ENCODE data around the gene DNAJB2.

Gene DNAJB2

GRCh38 chr2:219266232-219266631 is 12.9 kb upstream of the DNAJB2 start:
- Histone ChIP-seq H4K12ac (ENCODE audit: low read depth, low read length) (no peak overlapping the region), H2BK12ac (ENCODE audit: low read length) (no peak overlapping the region), H3K4ac (ENCODE audit: low read depth, low read length) (no peak overlapping the region), H3K27ac (ENCODE audit: low read depth, low read length) (no peak overlapping the region), H2AK5ac (ENCODE audit: low read length) (no peak overlapping the region), H3K18ac (ENCODE audit: low read length) (no peak overlapping the region), H2BK120ac (ENCODE audit: insufficient read depth, low read length, poor library complexity) (no peak overlapping the region), H3K79me2 (ENCODE audit: control insufficient read depth, insufficient read depth, low read length, poor library complexity) (no peaks in the 10 kb centered on the region), H3K79me1 (ENCODE audit: low read length) (no peaks in the 10 kb centered on the region), H3K4me3 (ENCODE audit: low read depth, low read length) (no peak overlapping the region), H3K36me3 (ENCODE audit: control insufficient read depth in 1 of 2, insufficient read depth in 2 of 2, low read length in 2 of 2) (no peaks in the 10 kb centered on the region), H2AFZ (ENCODE audit: insufficient read depth, low read length, poor library complexity) (no peak overlapping the region), H4K91ac (ENCODE audit: low read depth, low read length) (no peak overlapping the region), H3K23ac (ENCODE audit: low read length) (no peak overlapping the region), H3K9ac (ENCODE audit: low read length) (no peak overlapping the region), H3K14ac (ENCODE audit: low read length) (no peak overlapping the region), H3K4me2 (ENCODE audit: low read length) (no peak overlapping the region), H2BK5ac (ENCODE audit: low read depth, low read length, poor library complexity) (no peak overlapping the region), H4K8ac (ENCODE audit: low read depth, low read length) (no peak overlapping the region), H3K4me1 (ENCODE audit: control insufficient read depth in 1 of 2, insufficient read depth in 2 of 2, low read length in 2 of 2) (no peaks in the 10 kb centered on the region), H3K9me3 (ENCODE audit: insufficient read depth, low read depth, low read length) (peaks cover 1% of the 10 kb centered on the region), H3K27me3 (ENCODE audit: insufficient read depth, low read length) (no peaks in the 10 kb centered on the region)
- no CpG with 5 or more reads among the region's 5 CpGs for WGBS (ENCODE audit: extremely low coverage, insufficient coverage, insufficient read length)
- no peak for DNase-seq

- Histone ChIP-seq H3K4me3 (ENCODE audit: low read depth, low read length) (no peak overlapping the region), H2BK120ac (ENCODE audit: insufficient read depth, low read length, poor library complexity) (no peak overlapping the region), H2AFZ (ENCODE audit: insufficient read depth, low read length, poor library complexity) (no peak overlapping the region), H4K91ac (ENCODE audit: low read depth, low read length) (no peak overlapping the region), H2BK12ac (ENCODE audit: low read length) (no peak overlapping the region), H3K23ac (ENCODE audit: low read length) (no peak overlapping the region), H3K9ac (ENCODE audit: low read length) (no peak overlapping the region), H3K14ac (ENCODE audit: low read length) (no peak overlapping the region), H3K4me2 (ENCODE audit: low read length) (no peak overlapping the region), H4K12ac (ENCODE audit: low read depth, low read length) (no peak overlapping the region), H4K8ac (ENCODE audit: low read depth, low read length) (no peak overlapping the region), H3K79me1 (ENCODE audit: low read length) (no peaks in the 10 kb centered on the region), H3K9me3 (ENCODE audit: insufficient read depth, low read depth, low read length) (peaks cover 1% of the 10 kb centered on the region), H2BK5ac (ENCODE audit: low read depth, low read length, poor library complexity) (no peak overlapping the region), H3K4me1 (ENCODE audit: control insufficient read depth in 1 of 2, insufficient read depth in 2 of 2, low read length in 2 of 2) (no peaks in the 10 kb centered on the region), H3K27me3 (ENCODE audit: insufficient read depth, low read length) (no peaks in the 10 kb centered on the region), H3K79me2 (ENCODE audit: control insufficient read depth, insufficient read depth, low read length, poor library complexity) (no peaks in the 10 kb centered on the region), H3K18ac (ENCODE audit: low read length) (no peak overlapping the region), H3K4ac (ENCODE audit: low read depth, low read length) (no peak overlapping the region), H2AK5ac (ENCODE audit: low read length) (no peak overlapping the region), H3K36me3 (ENCODE audit: control insufficient read depth in 1 of 2, insufficient read depth in 2 of 2, low read length in 2 of 2) (no peaks in the 10 kb centered on the region), H3K27ac (ENCODE audit: low read depth, low read length) (no peak overlapping the region)
- no peak for DNase-seq
- WGBS (ENCODE audit: extremely low coverage, insufficient coverage, insufficient read length): no CpG with 5 or more reads among the region's 1 CpG
Measured at GRCh38 chr2:219266886-219267285, 12.3 kb upstream of the DNAJB2 start.

DNA sequence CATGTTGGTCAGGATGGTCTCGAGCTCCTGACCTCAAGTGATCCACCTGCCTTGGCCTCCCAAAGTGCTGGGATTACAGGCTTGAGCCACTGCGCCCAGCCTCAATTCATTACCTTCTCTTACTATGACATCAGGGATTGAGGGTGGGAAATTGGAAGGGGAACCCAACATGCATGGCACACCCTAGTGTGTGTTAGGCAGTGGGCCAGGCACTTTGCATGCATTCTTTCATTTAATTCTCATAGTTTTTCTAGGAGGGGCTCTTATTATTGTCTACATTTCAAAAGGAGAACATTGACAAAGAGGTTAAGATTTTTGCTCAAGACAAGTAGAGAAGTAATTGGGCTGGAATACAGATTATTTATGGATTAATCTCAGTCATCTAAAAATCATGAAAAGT is 10.9 kb upstream of the DNAJB2 start:
- no peak overlapping the region for H3K4ac ChIP-seq (ENCODE audit: low read depth, low read length)

DNA sequence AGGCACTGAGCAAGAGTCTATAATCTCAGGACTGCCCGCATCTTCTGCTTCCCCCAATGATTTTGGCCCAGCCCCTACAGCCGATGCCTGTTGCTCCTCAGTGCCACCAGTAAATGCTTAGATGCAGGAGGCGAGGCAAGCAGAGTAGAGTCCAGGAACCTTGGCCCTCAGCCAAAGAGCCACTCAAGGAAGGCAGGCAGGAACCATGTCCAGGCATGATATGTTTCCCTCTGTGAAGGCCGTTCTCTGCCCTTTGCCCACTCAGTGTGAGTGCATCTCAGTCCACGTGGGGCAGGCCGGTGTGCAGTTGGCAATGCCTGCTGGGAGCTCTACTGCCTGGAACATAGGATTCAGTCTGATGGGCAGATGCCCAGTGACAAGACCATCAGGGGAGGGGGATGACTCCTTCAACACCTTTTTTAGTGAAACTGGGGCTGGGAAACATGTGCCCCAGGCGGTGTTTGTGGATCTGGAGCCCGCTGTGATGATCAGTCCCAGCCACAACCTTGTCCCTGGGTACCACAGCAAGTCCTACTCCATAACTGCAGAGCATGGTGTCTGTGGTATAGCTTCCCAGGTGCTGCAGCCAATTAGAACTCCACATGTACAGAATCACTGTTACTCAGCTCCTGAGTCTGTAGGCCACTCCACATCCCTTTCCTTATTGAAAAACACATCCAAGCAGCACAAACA is 9.7 kb upstream of the DNAJB2 start:
- no peak overlapping the region for H3K18ac ChIP-seq (ENCODE audit: low read length)
- peaks cover 8 to 11% of the 10 kb centered on the region in 2 experiments for H3K4me1 ChIP-seq (ENCODE audit: control insufficient read depth in 1 of 2, insufficient read depth in 2 of 2, low read length in 2 of 2)
- H3K9me3 ChIP-seq (ENCODE audit: insufficient read depth, low read depth, low read length): peaks cover 1% of the 10 kb centered on the region
- H3K79me1 ChIP-seq (ENCODE audit: low read length): peaks cover 9% of the 10 kb centered on the region
- no peak overlapping the region for H2AFZ ChIP-seq (ENCODE audit: insufficient read depth, low read length, poor library complexity)
- H3K4me2 ChIP-seq (ENCODE audit: low read length): no peak overlapping the region
- WGBS (ENCODE audit: extremely low coverage, insufficient coverage, insufficient read length): no CpG with 5 or more reads among the region's 8 CpGs
- no peaks in the 10 kb centered on the region for H3K36me3 ChIP-seq (ENCODE audit: control insufficient read depth in 1 of 2, insufficient read depth in 2 of 2, low read length in 2 of 2)
- H2BK12ac ChIP-seq (ENCODE audit: low read length): no peak overlapping the region
- no peak overlapping the region for H2BK120ac ChIP-seq (ENCODE audit: insufficient read depth, low read length, poor library complexity)
- H4K8ac ChIP-seq (ENCODE audit: low read depth, low read length): no peak overlapping the region
- H3K79me2 ChIP-seq (ENCODE audit: control insufficient read depth, insufficient read depth, low read length, poor library complexity): peaks cover 2% of the 10 kb centered on the region
- no peak overlapping the region for H4K91ac ChIP-seq (ENCODE audit: low read depth, low read length)
- no peaks in the 10 kb centered on the region for H3K27me3 ChIP-seq (ENCODE audit: insufficient read depth, low read length)
- DNase-seq: peak in 1 of 2 donors; percentile 31
- no peak overlapping the region for H3K23ac ChIP-seq (ENCODE audit: low read length)
- no peak overlapping the region for H3K9ac ChIP-seq (ENCODE audit: low read length)
- H2AK5ac ChIP-seq (ENCODE audit: low read length): no peak overlapping the region
- no peak overlapping the region for H3K4ac ChIP-seq (ENCODE audit: low read depth, low read length)
- H3K4me3 ChIP-seq (ENCODE audit: low read depth, low read length): peak overlapping the region; percentile 20
- H3K27ac ChIP-seq (ENCODE audit: low read depth, low read length): no peak overlapping the region
- no peak overlapping the region for H4K12ac ChIP-seq (ENCODE audit: low read depth, low read length)
- H2BK5ac ChIP-seq (ENCODE audit: low read depth, low read length, poor library complexity): no peak overlapping the region
- no peak overlapping the region for H3K14ac ChIP-seq (ENCODE audit: low read length)

More for the DNA sequence above, 10.9 kb upstream of the DNAJB2 start:
- Histone ChIP-seq H4K91ac (ENCODE audit: low read depth, low read length) (no peak overlapping the region), H3K27me3 (ENCODE audit: insufficient read depth, low read length) (no peaks in the 10 kb centered on the region), H3K36me3 (ENCODE audit: control insufficient read depth in 1 of 2, insufficient read depth in 2 of 2, low read length in 2 of 2) (no peaks in the 10 kb centered on the region), H3K27ac (ENCODE audit: low read depth, low read length) (no peak overlapping the region), H3K23ac (ENCODE audit: low read length) (no peak overlapping the region), H3K4me3 (ENCODE audit: low read depth, low read length) (no peak overlapping the region), H3K9me3 (ENCODE audit: insufficient read depth, low read depth, low read length) (peaks cover 1% of the 10 kb centered on the region), H3K79me1 (ENCODE audit: low read length) (no peaks in the 10 kb centered on the region), H4K12ac (ENCODE audit: low read depth, low read length) (no peak overlapping the region), H3K14ac (ENCODE audit: low read length) (no peak overlapping the region), H3K9ac (ENCODE audit: low read length) (no peak overlapping the region), H3K18ac (ENCODE audit: low read length) (no peak overlapping the region), H3K4me2 (ENCODE audit: low read length) (no peak overlapping the region), H4K8ac (ENCODE audit: low read depth, low read length) (no peak overlapping the region), H2BK120ac (ENCODE audit: insufficient read depth, low read length, poor library complexity) (no peak overlapping the region), H2BK12ac (ENCODE audit: low read length) (no peak overlapping the region), H2BK5ac (ENCODE audit: low read depth, low read length, poor library complexity) (no peak overlapping the region), H3K4me1 (ENCODE audit: control insufficient read depth in 1 of 2, insufficient read depth in 2 of 2, low read length in 2 of 2) (peaks cover 0 to 2% of the 10 kb centered on the region in 2 experiments), H3K79me2 (ENCODE audit: control insufficient read depth, insufficient read depth, low read length, poor library complexity) (no peaks in the 10 kb centered on the region), H2AK5ac (ENCODE audit: low read length) (no peak overlapping the region), H2AFZ (ENCODE audit: insufficient read depth, low read length, poor library complexity) (no peak overlapping the region)
- no CpG with 5 or more reads among the region's 2 CpGs for WGBS (ENCODE audit: extremely low coverage, insufficient coverage, insufficient read length)
- no peak for DNase-seq
